IPS-18c (cell line): ENCODE data around the gene TUBB6.

Experiments used
- H3K4me3 ChIP-seq: 2 replicates; pipeline ENCODE4 v1.7.0; 2013; ENCODE audit warnings: low read depth, mild to moderate bottlenecking, low read length, moderate library complexity; ENCODE audit not compliant: insufficient read depth
- H3K9me3 ChIP-seq: one replicate; pipeline ENCODE4 v1.6.1; 2013; ENCODE audit warnings: mild to moderate bottlenecking, low read length, moderate library complexity; ENCODE audit not compliant: control insufficient read depth, insufficient read depth

TUBB6 gene

GRCh38 chr18:12307701-12308385, at the start of gene TUBB6:
TUBB6 (plus strand) TSS chr18:12308241; CDS start chr18:12308293, 52 bp downstream.
- peak within 1 kb of the TSS; percentile 80 for H3K4me3 ChIP-seq

GRCh38 chr18:12258719-12259705, 49.0 kb upstream of the TUBB6 start:
- H3K4me3 ChIP-seq = no peak overlapping the region

More at GRCh38 chr18:12307701-12308385, at the start of gene TUBB6:
- H3K9me3 ChIP-seq = no peaks in the 10 kb centered on the region

GRCh38 chr18:12262748-12263147, 45.3 kb upstream of the TUBB6 start:
- no peaks in the 10 kb centered on the region for H3K9me3 ChIP-seq
- H3K4me3 ChIP-seq = no peak overlapping the region

More at GRCh38 chr18:12258719-12259705, 49.0 kb upstream of the TUBB6 start:
- H3K9me3 ChIP-seq = no peaks in the 10 kb centered on the region

DNA sequence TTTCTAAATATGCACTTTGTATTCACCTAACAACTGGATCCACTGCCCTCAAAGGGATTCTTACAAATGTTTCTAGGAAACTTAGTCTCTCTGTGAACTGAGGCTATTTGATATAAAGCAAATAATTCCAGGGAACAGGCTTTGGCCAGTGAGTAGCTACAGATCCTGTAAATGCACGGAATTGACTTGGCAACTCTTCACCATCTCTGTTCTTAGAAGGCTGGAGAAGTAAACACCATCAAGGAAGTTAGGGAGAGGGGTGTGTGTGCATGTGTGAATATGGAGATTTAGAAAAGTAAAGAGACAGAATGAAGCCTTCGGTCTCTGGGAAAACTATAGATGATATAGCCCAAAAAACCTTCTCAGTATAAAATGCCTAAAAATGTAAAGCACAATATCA, 43.2 kb upstream of the TUBB6 start:
- Histone ChIP-seq H3K9me3 (no peaks in the 10 kb centered on the region), H3K4me3 (no peak overlapping the region)

DNA sequence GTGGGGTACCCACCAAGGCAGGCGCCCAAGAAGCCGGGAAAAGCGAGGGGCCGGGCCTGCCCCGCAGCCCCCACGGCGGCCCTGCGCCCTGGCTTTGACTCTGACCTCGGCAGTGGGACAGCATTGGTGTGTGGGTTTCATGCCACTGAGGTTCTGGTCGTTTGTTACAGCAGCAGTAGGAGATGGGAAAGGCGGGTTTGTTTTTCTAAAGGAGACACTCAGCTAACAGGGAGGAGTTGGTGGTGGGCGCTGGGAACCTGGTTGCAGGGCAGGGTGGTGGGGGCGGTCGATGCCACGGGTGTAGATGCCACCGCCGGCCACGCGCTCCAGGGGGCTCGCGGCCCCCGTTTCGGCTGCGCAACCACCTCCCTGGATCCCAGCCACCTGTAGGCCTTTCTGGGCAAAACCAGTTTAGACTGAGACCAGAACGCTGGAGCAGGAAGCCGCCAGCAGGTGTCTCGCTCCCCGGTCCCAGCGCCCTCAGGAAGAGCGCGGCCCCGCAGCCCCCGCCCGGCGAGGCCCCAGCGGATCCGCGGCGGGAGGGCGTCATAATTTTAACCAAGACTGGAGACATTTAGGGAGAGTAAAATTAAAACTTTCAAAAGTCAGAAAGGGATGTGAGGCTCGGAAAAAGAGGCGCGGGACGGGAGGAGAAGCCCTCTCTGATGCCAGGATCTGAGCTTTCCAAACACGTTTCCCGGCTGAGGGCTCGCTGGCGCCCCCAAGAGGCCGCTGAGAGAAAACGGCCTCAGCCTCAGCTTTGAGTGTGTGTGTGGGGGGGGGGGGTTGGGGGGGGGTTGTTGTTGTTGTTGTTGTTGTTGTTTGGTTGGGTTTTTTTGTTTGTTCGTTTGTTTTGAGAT, 36.4 kb upstream of the TUBB6 start:
- Histone ChIP-seq H3K4me3 (peak overlapping the region; percentile 59), H3K9me3 (no peaks in the 10 kb centered on the region)

GRCh38 chr18:12274793-12275192, 33.2 kb upstream of the TUBB6 start:
- Histone ChIP-seq H3K9me3 (no peaks in the 10 kb centered on the region), H3K4me3 (no peak overlapping the region)

- H3K9me3 ChIP-seq = no peaks in the 10 kb centered on the region
- H3K4me3 ChIP-seq = no peak overlapping the region
Observed at GRCh38 chr18:12276736-12277554, 31.1 kb upstream of the TUBB6 start.

- Histone ChIP-seq H3K9me3 (no peaks in the 10 kb centered on the region), H3K4me3 (no peak overlapping the region)
Observed at GRCh38 chr18:12278215-12278671, 29.8 kb upstream of the TUBB6 start.

DNA sequence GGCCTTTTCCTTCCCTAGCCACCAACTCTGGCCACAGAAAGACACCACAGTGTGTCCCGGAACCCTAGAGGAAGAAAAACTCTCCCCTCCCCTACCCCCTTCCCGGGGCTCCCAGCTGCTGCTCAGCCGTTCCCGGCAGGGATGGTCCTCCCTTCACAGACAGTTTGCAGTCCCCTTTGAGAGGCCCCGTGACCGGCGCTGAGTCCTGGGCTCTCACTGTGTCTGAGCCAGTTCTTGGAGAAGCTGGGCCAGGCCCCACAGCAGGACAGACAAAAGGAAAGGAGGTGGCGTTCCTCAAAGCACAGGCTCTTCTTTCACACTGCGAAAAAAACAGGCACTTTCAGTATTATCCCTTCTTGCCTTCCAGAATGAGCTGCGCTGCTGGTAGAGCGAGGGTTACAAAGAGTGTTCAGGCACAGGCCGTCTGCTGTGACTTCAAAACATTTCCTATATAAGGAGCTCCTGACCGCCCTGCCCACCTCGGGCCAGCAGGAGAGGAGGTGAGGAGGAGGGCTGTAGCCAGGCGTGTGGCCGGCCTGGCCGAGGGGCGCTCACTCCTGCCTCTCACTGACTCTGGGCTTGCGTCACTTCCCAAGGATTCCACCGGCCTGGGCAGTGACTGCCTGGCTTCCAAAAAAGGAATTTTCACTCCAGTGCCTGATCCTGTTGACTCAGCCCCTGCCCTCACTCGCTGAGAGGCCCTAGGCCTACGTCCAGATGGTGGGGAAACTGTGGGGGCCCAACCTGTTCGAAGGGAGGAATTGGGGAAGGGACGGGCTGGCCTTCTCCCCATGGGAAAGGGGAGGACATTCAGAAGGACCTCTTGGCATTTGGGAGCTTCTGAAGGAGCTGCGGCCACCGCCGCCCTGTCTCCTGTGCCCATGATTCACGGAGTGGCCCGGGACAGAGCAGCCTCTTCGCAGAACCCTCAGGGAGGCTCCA, 29.0 kb upstream of the TUBB6 start:
- no peak overlapping the region for H3K4me3 ChIP-seq
- no peaks in the 10 kb centered on the region for H3K9me3 ChIP-seq

DNA sequence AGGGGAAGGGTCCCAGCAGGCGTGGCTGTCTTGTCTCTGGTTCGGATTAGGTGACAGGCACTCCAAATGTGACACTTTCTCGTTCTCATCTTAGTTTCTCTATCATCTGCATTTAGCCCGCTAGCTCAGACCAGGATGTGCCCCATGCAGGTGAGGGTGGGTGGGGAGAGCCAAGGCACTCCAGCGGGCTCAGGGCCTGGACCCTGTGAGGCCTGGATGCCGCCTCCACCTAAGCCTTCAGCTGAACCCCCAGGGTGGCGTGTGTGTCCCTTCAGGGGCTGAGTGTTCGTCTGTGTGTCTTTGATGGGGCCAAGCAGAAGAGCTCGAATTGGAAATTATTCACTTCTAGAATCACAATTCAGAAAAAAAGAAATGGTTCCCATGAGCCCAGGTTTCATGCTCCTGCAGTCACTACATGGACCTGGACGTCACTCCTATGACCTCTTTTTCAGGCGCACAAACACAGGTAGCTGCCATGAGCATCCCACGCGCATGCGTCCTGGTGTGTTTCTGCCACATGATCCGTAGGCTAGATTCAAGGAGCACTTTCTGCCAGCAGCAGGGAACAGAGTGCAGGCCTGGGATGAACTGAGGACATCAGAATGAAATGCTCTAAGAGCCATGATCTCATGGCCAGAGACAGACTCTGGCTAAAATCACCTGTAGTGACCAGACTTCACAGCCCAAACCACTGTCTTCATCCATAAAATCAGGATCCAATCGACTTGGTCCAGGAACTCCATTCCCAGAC, 28.1 kb upstream of the TUBB6 start:
- H3K9me3 ChIP-seq = no peaks in the 10 kb centered on the region
- H3K4me3 ChIP-seq = no peak overlapping the region

DNA sequence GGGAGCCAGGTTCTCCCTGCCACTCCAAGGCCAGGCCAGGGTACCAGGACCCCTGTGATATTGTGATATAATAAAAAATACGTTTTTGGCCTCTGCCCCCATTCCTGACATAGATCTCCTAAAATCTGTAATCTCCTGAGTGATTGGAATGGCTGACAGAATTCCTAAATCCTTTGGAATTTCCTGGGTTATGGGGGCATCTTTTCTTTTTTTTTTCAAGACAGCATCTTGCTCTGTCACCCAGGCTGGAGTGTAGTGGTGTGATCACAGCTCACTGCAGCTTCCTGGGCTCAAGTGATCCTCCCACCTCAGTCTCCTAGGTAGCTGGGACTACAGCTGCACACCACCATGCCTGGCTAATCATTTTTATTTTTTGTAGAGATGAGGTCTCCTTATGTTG, 26.2 kb upstream of the TUBB6 start:
- Histone ChIP-seq H3K4me3 (no peak overlapping the region), H3K9me3 (no peaks in the 10 kb centered on the region)

GRCh38 chr18:12282442-12283039, 25.5 kb upstream of the TUBB6 start:
- H3K9me3 ChIP-seq = no peaks in the 10 kb centered on the region
- no peak overlapping the region for H3K4me3 ChIP-seq

DNA sequence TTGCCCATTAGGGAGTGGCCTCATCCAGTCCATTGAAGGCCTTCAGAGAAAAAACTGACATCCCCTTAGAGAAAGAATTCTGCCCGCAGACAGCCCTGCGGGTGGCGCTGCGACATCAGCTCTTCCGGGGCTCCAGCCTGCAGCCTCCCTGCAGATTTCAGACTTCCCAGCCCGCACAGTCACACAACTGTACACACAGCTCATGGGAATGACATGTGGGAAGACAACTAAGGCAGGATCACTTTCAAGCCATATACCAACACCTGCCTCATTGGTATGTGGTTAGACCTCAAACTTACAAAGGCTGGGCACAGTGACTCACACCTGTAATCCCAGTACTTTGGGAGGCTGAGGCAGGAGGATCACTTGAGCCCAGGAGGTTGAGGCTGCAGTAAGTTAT, 24.8 kb upstream of the TUBB6 start:
- H3K4me3 ChIP-seq = no peak overlapping the region
- no peaks in the 10 kb centered on the region for H3K9me3 ChIP-seq

DNA sequence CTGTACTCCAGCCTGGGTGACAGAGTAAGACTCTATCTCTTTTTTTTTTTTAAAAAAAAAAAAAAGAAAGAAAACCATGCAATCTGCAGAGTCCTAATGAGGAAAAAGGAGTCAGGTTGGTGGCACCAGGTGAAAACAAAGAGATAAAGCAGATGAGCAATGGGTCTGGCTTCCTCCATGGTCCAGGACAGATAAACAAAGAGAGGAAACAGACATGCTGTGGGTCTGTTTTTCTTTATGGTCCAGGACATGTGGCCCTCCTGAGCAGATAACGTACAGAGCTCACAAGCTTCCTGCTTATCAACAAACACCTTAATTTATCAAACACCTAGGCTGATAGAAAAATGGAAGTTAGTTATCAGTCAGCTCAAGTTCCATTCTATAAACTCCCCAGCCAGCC, 24.4 kb upstream of the TUBB6 start:
- Histone ChIP-seq H3K4me3 (no peak overlapping the region), H3K9me3 (no peaks in the 10 kb centered on the region)
